Keratinocyte (primary cell): ENCODE data around the gene GLI2.

Experiments
- CTCF ChIP-seq, 3 experiments: IDR thresholded peaks in 1 of 3; conservative IDR thresholded peaks in 1 of 3; optimal IDR thresholded peaks in 1 of 3; 2 replicates in 2 of 3; 3 replicates in 1 of 3; pipeline versions ENCODE3 to v1.5.1; 2011; ENCODE audit warnings: low read length in 3 of 3, mild to moderate bottlenecking in 3 of 3, moderate library complexity in 2 of 3, control low read depth in 1 of 3, inconsistent platforms in 1 of 3; ENCODE audit not compliant: insufficient read depth in 2 of 3; ENCODE audit errors: extremely low read depth in 1 of 3
- EZH2 ChIP-seq: IDR thresholded peaks from one replicate; pipeline ENCODE4 v1.6.1; 2012; ENCODE audit warnings: inconsistent platforms, mild to moderate bottlenecking, low read length, moderate library complexity

GRCh38 chr2:120764492-120764891, 28.8 kb downstream of the GLI2 start:
- TF ChIP-seq CTCF (optimal IDR thresholded peaks at IDR 0.05 in 1 of 3, IDR thresholded peaks at IDR 0.05 in 1 of 3, conservative IDR thresholded peaks at IDR 0.05 in 1 of 3; ENCODE audit: extremely low read depth in 1 of 3, insufficient read depth in 2 of 3, low read length in 3 of 3) (no peak), EZH2 (no peak)
